GM23338 (cell line): Measurements from ENCODE around the gene LRRC58. TPM values are rescaled to one million over a fixed set of nuclear protein-coding genes. Genes with fewer than 3 reads are reported as not detected.

ENCODE experiments used
- ATAC-seq: fragments of 200-7000 bp; cut with Tn5 transposase; 3 replicates; pipeline ENCODE4 v1.9.1; 2020
- DNase-seq: peaks from one replicate; pipeline ENCODE4 v3.0.0-alpha.2; 2015; ENCODE audit warnings: low spot score
- H2AFZ ChIP-seq: fragments of 200-600 bp; sonication (generic); 2 replicates; pipeline ENCODE4 v1.8.0; 2016; ENCODE audit warnings: antibody characterized with exemption, mild to moderate bottlenecking, moderate library complexity
- H3F3A ChIP-seq: fragments of 200-600 bp; sonication (generic); replicated peaks from 2 replicates; pipeline ENCODE4 v1.8.0; 2017; ENCODE audit warnings: antibody characterized with exemption, mixed run types, low read depth
- H3K27ac ChIP-seq: fragments of 200-600 bp; sonication (generic); 2 replicates; pipeline ENCODE4 v1.6.1; 2016; ENCODE audit warnings: low read depth
- H3K27me3 ChIP-seq: fragments of 200-600 bp; sonication (generic); 2 replicates; pipeline ENCODE4 v1.8.0; 2016; ENCODE audit warnings: mild to moderate bottlenecking, mixed run types, moderate library complexity; ENCODE audit not compliant: insufficient read depth
- H3K36me3 ChIP-seq: fragments of 200-600 bp; sonication (generic); 2 replicates; pipeline ENCODE4 v1.8.0; 2016; ENCODE audit warnings: mild to moderate bottlenecking; ENCODE audit not compliant: insufficient read depth
- H3K4me1 ChIP-seq: fragments of 200-600 bp; sonication (generic); 2 replicates; pipeline ENCODE4 v1.8.0; 2016; ENCODE audit warnings: mild to moderate bottlenecking, moderate library complexity; ENCODE audit not compliant: insufficient read depth
- H3K4me2 ChIP-seq: fragments of 200-600 bp; sonication (generic); 2 replicates; pipeline ENCODE4 v1.7.1; 2017; ENCODE audit warnings: mixed run types
- H3K4me3 ChIP-seq: fragments of 200-600 bp; sonication (generic); 2 replicates; pipeline ENCODE4 v1.6.1; 2016; ENCODE audit warnings: mixed run types
- H3K79me2 ChIP-seq: fragments of 200-600 bp; sonication (generic); replicated peaks from 2 replicates; pipeline ENCODE4 v1.8.0; 2017; ENCODE audit warnings: mild to moderate bottlenecking; ENCODE audit not compliant: insufficient read depth
- H3K9me2 ChIP-seq: fragments of 200-600 bp; sonication (generic); 2 replicates; pipeline ENCODE4 v1.8.0; 2017; ENCODE audit not compliant: insufficient read depth
- H4K20me1 ChIP-seq: fragments of 200-600 bp; sonication (generic); replicated peaks from 2 replicates; pipeline ENCODE4 v1.8.0; 2017; ENCODE audit warnings: mild to moderate bottlenecking; ENCODE audit not compliant: insufficient read depth
- H3K27ac Mint-ChIP-seq: 2 replicates; pipeline ENCODE4 v1.8.0; 2020; ENCODE audit warnings: inconsistent platforms, mild to moderate bottlenecking, moderate library complexity, mixed read lengths
- H3K27me3 Mint-ChIP-seq: 3 replicates; pipeline ENCODE4 v1.8.0; 2022; ENCODE audit warnings: low read depth, mild to moderate bottlenecking, moderate library complexity, mixed read lengths, inconsistent platforms; ENCODE audit not compliant: insufficient read depth, poor library complexity
- H3K36me3 Mint-ChIP-seq: 3 replicates; pipeline ENCODE4 v1.8.0; 2021; ENCODE audit warnings: low read depth, mild to moderate bottlenecking, inconsistent platforms, moderate library complexity, mixed read lengths
- H3K4me1 Mint-ChIP-seq: 3 replicates; pipeline ENCODE4 v1.8.0; 2020; ENCODE audit warnings: mild to moderate bottlenecking, inconsistent platforms, mixed read lengths
- H3K4me3 Mint-ChIP-seq: 3 replicates; pipeline ENCODE4 v1.8.0; 2021; ENCODE audit warnings: moderate library complexity, mild to moderate bottlenecking, inconsistent platforms, mixed read lengths
- H3K9me3 Mint-ChIP-seq: 3 replicates; pipeline ENCODE4 v1.8.0; 2020; ENCODE audit warnings: moderate library complexity, mild to moderate bottlenecking, inconsistent platforms, mixed read lengths
- CREB1 ChIP-seq: fragments of 250-450 bp; sonication (Bioruptor Pico); IDR thresholded peaks from 2 replicates; pipeline ENCODE4 v1.5.0; 2020; ENCODE audit warnings: low read depth, mild to moderate bottlenecking, moderate library complexity
- EZH2 ChIP-seq: fragments of 200-600 bp; sonication (generic); IDR thresholded peaks from one replicate; pipeline ENCODE4 v1.8.0; 2017; ENCODE audit warnings: antibody characterized with exemption, mild to moderate bottlenecking, low read depth; ENCODE audit not compliant: unreplicated experiment
- EZH2phosphoT487 ChIP-seq: fragments of 200-600 bp; sonication (generic); IDR thresholded peaks from one replicate; pipeline ENCODE4 v1.8.1; 2018; ENCODE audit warnings: antibody characterized with exemption; ENCODE audit not compliant: unreplicated experiment
- JUNB ChIP-seq: IDR thresholded peaks from one replicate; pipeline ENCODE4 v1.6.1; 2016; ENCODE audit warnings: antibody characterized with exemption; ENCODE audit not compliant: unreplicated experiment
- NANOG ChIP-seq: IDR thresholded peaks from 2 replicates; pipeline ENCODE4 v1.6.1; 2016; ENCODE audit warnings: antibody characterized with exemption, borderline replicate concordance
- POLR2AphosphoS5 ChIP-seq: IDR thresholded peaks from 2 replicates; pipeline ENCODE4 v1.6.1; 2016; ENCODE audit warnings: antibody characterized with exemption, low read depth
- STAT1 ChIP-seq: IDR thresholded peaks from one replicate; pipeline ENCODE4 v1.6.1; 2016; ENCODE audit warnings: antibody characterized with exemption; ENCODE audit not compliant: unreplicated experiment
- ZNF114 ChIP-seq: fragments of 250-450 bp; sonication (Bioruptor Pico); IDR thresholded peaks from 2 replicates; pipeline ENCODE4 v1.5.0; 2020; ENCODE audit warnings: mild to moderate bottlenecking, moderate library complexity
- ZNF331 ChIP-seq: fragments of 250-450 bp; sonication (Bioruptor Pico); IDR thresholded peaks from 2 replicates; pipeline ENCODE4 v1.5.0; 2020; ENCODE audit warnings: low read depth, mild to moderate bottlenecking, moderate library complexity
- ZNF462 ChIP-seq: fragments of 250-450 bp; sonication (Bioruptor Pico); IDR thresholded peaks from 2 replicates; pipeline ENCODE4 v1.5.0; 2020; ENCODE audit warnings: mild to moderate bottlenecking, moderate library complexity
- polyA plus RNA-seq: library from polyadenylated mRNA; unstranded; fragments of >200 nt; fragmentation: Nextera tagmentation; extraction: Ambion mirVana; gene quantifications from 2 replicates; pipeline ENCODE4 v1.2.1, GENCODE V29; 2016
- total RNA-seq: library from RNA; depleted of rRNA; stranded (reverse); fragments of >200 nt; shearing (Covaris generic); gene quantifications from 2 replicates; pipeline ENCODE4 v1.2.3, GENCODE V29; 2014
- TF ChIP-seq, protein P1 (sequence below): IDR thresholded peaks from 2 replicates; pipeline ENCODE4 v1.6.1; 2016; ENCODE audit warnings: antibody characterized with exemption
- TF ChIP-seq, protein P2 (sequence below), 2 experiments: fragments of 200-600 bp in 1 of 2; sonication (generic) in 1 of 2; conservative IDR thresholded peaks; 2 replicates each; pipeline versions ENCODE4 v1.5.1 to v1.6.1; 2016 to 2017; ENCODE audit warnings: antibody characterized with exemption in 2 of 2, low read depth in 2 of 2, mild to moderate bottlenecking in 2 of 2, moderate library complexity in 1 of 2

LRRC58 gene
- total and polyA plus RNA-seq, 2 experiments from 2014 or later: 7.0 to 23.8 TPM

DNA sequence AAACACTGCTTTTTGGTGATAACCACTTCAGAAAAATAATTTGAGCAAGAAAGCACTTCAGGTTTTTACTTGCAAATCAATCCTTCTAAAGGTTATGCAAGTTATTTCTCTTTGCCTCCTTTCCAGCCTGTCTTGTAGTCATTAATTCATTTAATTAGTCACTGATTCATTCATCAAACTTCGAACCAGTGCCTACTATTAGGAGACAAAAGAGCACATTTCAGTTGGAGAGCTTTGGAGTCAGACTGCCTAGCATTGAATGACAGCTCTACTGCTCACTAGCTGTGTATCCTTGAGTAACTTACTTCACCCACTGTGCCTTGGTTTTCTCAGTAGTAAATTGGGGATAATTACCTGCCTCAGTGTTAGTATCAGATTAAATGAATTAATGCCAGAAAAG is 14.9 kb upstream of the LRRC58 start:
- H3K9me2 ChIP-seq: no peaks in the 10 kb centered on the region
- no peaks in the 10 kb centered on the region for H3K36me3 Mint-ChIP-seq
- H3K4me1 ChIP-seq: no peaks in the 10 kb centered on the region
- no peaks in the 10 kb centered on the region for H3K27me3 Mint-ChIP-seq
- H3K4me2 ChIP-seq: no peak overlapping the region
- no peaks in the 10 kb centered on the region; the same call in 1 of the 2 replicates for H3K27me3 ChIP-seq
- TF ChIP-seq ZNF114 (CRISPR knock-in tag) (no peak), JUNB (no peak), ZNF331 (CRISPR knock-in tag) (no peak), CREB1 (CRISPR knock-in tag) (no peak), EZH2 (no peak), STAT1 (no peak), POLR2AphosphoS5 (no peak), ZNF462 (CRISPR knock-in tag) (no peak), NANOG (no peak), EZH2phosphoT487 (no peak)
- TF ChIP-seq, protein P1, sequence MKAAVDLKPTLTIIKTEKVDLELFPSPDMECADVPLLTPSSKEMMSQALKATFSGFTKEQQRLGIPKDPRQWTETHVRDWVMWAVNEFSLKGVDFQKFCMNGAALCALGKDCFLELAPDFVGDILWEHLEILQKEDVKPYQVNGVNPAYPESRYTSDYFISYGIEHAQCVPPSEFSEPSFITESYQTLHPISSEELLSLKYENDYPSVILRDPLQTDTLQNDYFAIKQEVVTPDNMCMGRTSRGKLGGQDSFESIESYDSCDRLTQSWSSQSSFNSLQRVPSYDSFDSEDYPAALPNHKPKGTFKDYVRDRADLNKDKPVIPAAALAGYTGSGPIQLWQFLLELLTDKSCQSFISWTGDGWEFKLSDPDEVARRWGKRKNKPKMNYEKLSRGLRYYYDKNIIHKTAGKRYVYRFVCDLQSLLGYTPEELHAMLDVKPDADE: no peak
- TF ChIP-seq, protein P2, sequence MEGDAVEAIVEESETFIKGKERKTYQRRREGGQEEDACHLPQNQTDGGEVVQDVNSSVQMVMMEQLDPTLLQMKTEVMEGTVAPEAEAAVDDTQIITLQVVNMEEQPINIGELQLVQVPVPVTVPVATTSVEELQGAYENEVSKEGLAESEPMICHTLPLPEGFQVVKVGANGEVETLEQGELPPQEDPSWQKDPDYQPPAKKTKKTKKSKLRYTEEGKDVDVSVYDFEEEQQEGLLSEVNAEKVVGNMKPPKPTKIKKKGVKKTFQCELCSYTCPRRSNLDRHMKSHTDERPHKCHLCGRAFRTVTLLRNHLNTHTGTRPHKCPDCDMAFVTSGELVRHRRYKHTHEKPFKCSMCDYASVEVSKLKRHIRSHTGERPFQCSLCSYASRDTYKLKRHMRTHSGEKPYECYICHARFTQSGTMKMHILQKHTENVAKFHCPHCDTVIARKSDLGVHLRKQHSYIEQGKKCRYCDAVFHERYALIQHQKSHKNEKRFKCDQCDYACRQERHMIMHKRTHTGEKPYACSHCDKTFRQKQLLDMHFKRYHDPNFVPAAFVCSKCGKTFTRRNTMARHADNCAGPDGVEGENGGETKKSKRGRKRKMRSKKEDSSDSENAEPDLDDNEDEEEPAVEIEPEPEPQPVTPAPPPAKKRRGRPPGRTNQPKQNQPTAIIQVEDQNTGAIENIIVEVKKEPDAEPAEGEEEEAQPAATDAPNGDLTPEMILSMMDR (conservative IDR thresholded peaks at IDR 0.05; ENCODE audit: low read depth in 2 of 2): no peak
- H3K9me3 Mint-ChIP-seq: no peaks in the 10 kb centered on the region
- H3K27ac ChIP-seq: no peak overlapping the region
- H3K4me3 Mint-ChIP-seq: no peak overlapping the region
- no peak overlapping the region for H2AFZ ChIP-seq
- no peak for ATAC-seq
- H3K4me3 ChIP-seq: no peak overlapping the region
- no peak overlapping the region for H3K27ac Mint-ChIP-seq
- no peaks in the 10 kb centered on the region for H4K20me1 ChIP-seq
- no peaks in the 10 kb centered on the region for H3K36me3 ChIP-seq
- no peaks in the 10 kb centered on the region for H3F3A ChIP-seq
- H3K79me2 ChIP-seq: no peaks in the 10 kb centered on the region
- no peaks in the 10 kb centered on the region for H3K4me1 Mint-ChIP-seq
- no peak for DNase-seq
